ENCODE data around the gene ACRBP.

ACRBP gene

GRCh38 chr12:6647083-6647604 is at the start of gene ACRBP:
ACRBP (minus strand) TSS chr12:6647432; CDS start chr12:6647366, 66 bp downstream.
- no peak for TF ChIP-seq CTCF (IDR thresholded peaks at IDR 0.05; ENCODE audit: low read depth, low read length, missing control alignments)
- peak; percentile 22 for DNase-seq (ENCODE audit: extremely low read depth, low read depth)
- H3K4me3 ChIP-seq (replicated peaks; ENCODE audit: low read depth, low read length), result peak within 1 kb of the TSS; percentile 30

GRCh38 chr12:6695313-6696045 is 48.2 kb upstream of the ACRBP start:
- no peak for DNase-seq (ENCODE audit: extremely low read depth, low read depth)
- TF ChIP-seq CTCF (IDR thresholded peaks at IDR 0.05; ENCODE audit: low read depth, low read length, missing control alignments), result no peak
- no peak overlapping the region for H3K4me3 ChIP-seq (replicated peaks; ENCODE audit: low read depth, low read length)

GRCh38 chr12:6694701-6695100 is 47.5 kb upstream of the ACRBP start:
- no peak overlapping the region for H3K4me3 ChIP-seq (replicated peaks; ENCODE audit: low read depth, low read length)
- TF ChIP-seq CTCF (IDR thresholded peaks at IDR 0.05; ENCODE audit: low read depth, low read length, missing control alignments), result no peak
- no peak for DNase-seq (ENCODE audit: extremely low read depth, low read depth)

- TF ChIP-seq CTCF (IDR thresholded peaks at IDR 0.05; ENCODE audit: low read depth, low read length, missing control alignments), result no peak
- DNase-seq (ENCODE audit: extremely low read depth, low read depth), result no peak
- H3K4me3 ChIP-seq (replicated peaks; ENCODE audit: low read depth, low read length), result no peak overlapping the region
Measured at GRCh38 chr12:6693832-6694355, 46.7 kb upstream of the ACRBP start.

- DNase-seq (ENCODE audit: extremely low read depth, low read depth), result no peak
- H3K4me3 ChIP-seq (replicated peaks; ENCODE audit: low read depth, low read length), result no peak overlapping the region
- TF ChIP-seq CTCF (IDR thresholded peaks at IDR 0.05; ENCODE audit: low read depth, low read length, missing control alignments), result no peak
Measured at GRCh38 chr12:6692888-6693287, 45.7 kb upstream of the ACRBP start.

GRCh38 chr12:6691473-6691872 is 44.2 kb upstream of the ACRBP start:
- no peak for DNase-seq (ENCODE audit: extremely low read depth, low read depth)
- TF ChIP-seq CTCF (IDR thresholded peaks at IDR 0.05; ENCODE audit: low read depth, low read length, missing control alignments), result no peak
- no peak overlapping the region for H3K4me3 ChIP-seq (replicated peaks; ENCODE audit: low read depth, low read length)
